Adrenal gland (tissue), 12 donors: ENCODE data around the gene GPS2. TPM values are rescaled to one million over a fixed set of nuclear protein-coding genes. Genes with fewer than 3 reads are reported as not detected.

Experiments
- DNase-seq, 7 donors: peaks; one replicate each; pipeline ENCODE4 v3.0.0-alpha.2; 2019 to 2020
- H3K27ac ChIP-seq, 5 donors: fragments of 200-600 bp; sonication (generic) in 4 of 5; 1 replicate in 3 of 5; 2 replicates in 2 of 5; pipeline versions ENCODE4 v1.5.1 to v1.8.0; 2016 to 2020; ENCODE audit warnings: mild to moderate bottlenecking in 1 of 5
- H3K27me3 ChIP-seq: fragments of 200-600 bp; 2 replicates; pipeline ENCODE4 v1.8.0; 2021
- H3K36me3 ChIP-seq, 2 donors: fragments of 200-600 bp; replicated peaks in 1 of 2; 1 replicate in 1 of 2; 2 replicates in 1 of 2; pipeline versions ENCODE4 v1.5.1 to v1.8.0; 2018 to 2022
- H3K4me1 ChIP-seq, 2 donors: fragments of 200-600 bp; replicated peaks in 1 of 2; 1 replicate in 1 of 2; 2 replicates in 1 of 2; pipeline versions ENCODE4 v1.5.1 to v1.8.0; 2018 to 2021
- H3K4me3 ChIP-seq, 4 donors: fragments of 200-600 bp; sonication (generic) in 3 of 4; one replicate each; pipeline ENCODE4 v1.5.1; 2016 to 2018
- H3K9me3 ChIP-seq, 3 donors: fragments of 200-600 bp; sonication (generic) in 1 of 3; replicated peaks in 1 of 3; 1 replicate in 2 of 3; 2 replicates in 1 of 3; pipeline versions ENCODE4 v1.5.1 to v1.8.0; 2016 to 2021
- CTCF ChIP-seq, 6 experiments: fragments of 450-650 bp in 4 of 6; fragments of 200-600 bp in 2 of 6; sonication (generic) in 1 of 6; IDR thresholded peaks; 1 replicate in 5 of 6; 2 replicates in 1 of 6; pipeline versions ENCODE4 v1.5.1 to v1.8.0; 2016 to 2021; ENCODE audit warnings: antibody characterized with exemption in 6 of 6, mild to moderate bottlenecking in 2 of 6, moderate library complexity in 1 of 6
- POLR2A ChIP-seq, 2 donors: fragments of 450-650 bp; IDR thresholded peaks; one replicate each; pipeline ENCODE4 v1.6.1; 2017; ENCODE audit warnings: antibody characterized with exemption in 2 of 2, mild to moderate bottlenecking in 2 of 2, moderate library complexity in 1 of 2
- WGBS, 4 donors: extraction: QIAGEN DNeasy Blood & Tissue Kit in 2 of 4; methylation state at CpG; one replicate each; pipeline versions ENCODE4 v1.1.5 to v1.1.7; 2013 to 2017; 5-methylcytosine and 5-hydroxymethylcytosine counted together
- intact Hi-C, 2 donors: fragments of 100-400 bp; cut with DNase I; formaldehyde crosslinking; loops; one replicate each; pipeline versions ENCODE4 v1.14.1 to v1.15.0; 2022 to 2023
- polyA plus RNA-seq, 3 donors: library from polyadenylated mRNA; stranded (reverse); fragments of 200-250 nt in 2 of 3; fragments of 350-450 nt in 1 of 3; fragmentation: Illumina TruSeq in 1 of 3; extraction: RNeasy Lipid Tissue Mini Kit (QIAGEN cat#74804) in 1 of 3; gene quantifications; one replicate each; pipeline ENCODE4 v1.2.3, GENCODE V29; 2013 to 2014
- total RNA-seq, 9 donors: library from RNA; depleted of rRNA in 4 of 9; stranded (reverse); fragments of >200 nt in 4 of 9; fragments of 120-200 nt in 1 of 9; fragmentation: NEBNext Ultra II Directional in 1 of 9; extraction: Animal tissue kit (Norgen Biotek cat#: 25700) in 1 of 9; gene quantifications; one replicate each; pipeline versions ENCODE4 v1.1.0 to v1.2.4, GENCODE V29; 2013 to 2023
- donor health status: healthy with polysubstance abuse.
- donor health status: Bipolar disorder and iron deficiency.
- donor health status: DM: yes; HTN: yes; CAD: no.
- donor health status: DM: no; HTN: no; CAD: no.
- donor health status: DM: no; HTN: no; CAD: no.
- donor health status: DM: yes; HTN: yes; CAD: no.

GPS2 gene
- total and polyA plus RNA-seq, 12 donors: 69.1 to 196 (median 114) TPM

- Histone ChIP-seq H3K27me3 (no peaks in the 10 kb centered on the region), H3K9me3 (no peaks in the 10 kb centered on the region), H3K36me3 (peaks cover 0 to 69% of the 10 kb centered on the region in 2 donors), H3K27ac (peak overlapping the region; percentile 33 to 100 (median 93)), H3K4me1 (peaks cover 29 to 61% of the 10 kb centered on the region in 2 donors), H3K4me3 (peak overlapping the region in 3 of 4 donors; percentile 43 to 99 (median 77))
- 41 to 43% (median 42%) methylated on average over 9 of the region's 9 CpGs for WGBS, 4 donors
- intact Hi-C loops: no loop called here
- TF ChIP-seq CTCF (IDR thresholded peaks at IDR 0.05) (no peak), POLR2A (IDR thresholded peaks at IDR 0.05) (no peak)
- no peak for DNase-seq
These were observed 1.1 kb downstream of the GPS2 start for GRCh38 chr17:7313890-7314718.

GRCh38 chr17:7313088-7313889 is 1.9 kb downstream of the GPS2 start:
- peak in 1 of 2 donors; percentile 6 for TF ChIP-seq POLR2A (IDR thresholded peaks at IDR 0.05)
- TF ChIP-seq CTCF (IDR thresholded peaks at IDR 0.05): peak in 4 of 6 experiments; percentile 25 to 45 (median 37)

GRCh38 chr17:7312432-7313087 is 2.6 kb downstream of the GPS2 start:
- Histone ChIP-seq H3K36me3 (peaks cover 0 to 53% of the 10 kb centered on the region in 2 donors), H3K27ac (peak overlapping the region in 2 of 5 donors; percentile 14 to 66), H3K4me3 (no peak overlapping the region), H3K4me1 (peaks cover 32 to 63% of the 10 kb centered on the region in 2 donors), H3K9me3 (no peaks in the 10 kb centered on the region), H3K27me3 (no peaks in the 10 kb centered on the region)
- no peak for TF ChIP-seq CTCF (IDR thresholded peaks at IDR 0.05)
- no peak for TF ChIP-seq POLR2A (IDR thresholded peaks at IDR 0.05)
- DNase-seq: peak in 1 of 7 donors; percentile 29
- WGBS, 4 donors: 55 to 59% (median 56%) methylated on average over 7 of the region's 7 CpGs
- intact Hi-C loops: no loop called here

More at GRCh38 chr17:7313088-7313889, 1.9 kb downstream of the GPS2 start:
- peak overlapping the region in 2 of 5 donors; percentile 66 to 93 for H3K27ac ChIP-seq
- H3K36me3 ChIP-seq: peaks cover 0 to 61% of the 10 kb centered on the region in 2 donors
- H3K27me3 ChIP-seq: no peaks in the 10 kb centered on the region
- WGBS, 4 donors: 51 to 63% (median 56%) methylated on average over 7 of the region's 7 CpGs
- peaks cover 32 to 63% of the 10 kb centered on the region in 2 donors for H3K4me1 ChIP-seq
- no peak overlapping the region for H3K4me3 ChIP-seq
- intact Hi-C loops: no loop called here
- DNase-seq: peak in 3 of 7 donors; percentile 35 to 42 (median 36)
- no peaks in the 10 kb centered on the region for H3K9me3 ChIP-seq
